ENCODE results near the gene ASRGL1. TPM values are rescaled to one million over a fixed set of nuclear protein-coding genes. Genes with fewer than 3 reads are reported as not detected.

Gene ASRGL1
- total RNA-seq, 1 donor from 2014 or later: 17.0 TPM

DNA sequence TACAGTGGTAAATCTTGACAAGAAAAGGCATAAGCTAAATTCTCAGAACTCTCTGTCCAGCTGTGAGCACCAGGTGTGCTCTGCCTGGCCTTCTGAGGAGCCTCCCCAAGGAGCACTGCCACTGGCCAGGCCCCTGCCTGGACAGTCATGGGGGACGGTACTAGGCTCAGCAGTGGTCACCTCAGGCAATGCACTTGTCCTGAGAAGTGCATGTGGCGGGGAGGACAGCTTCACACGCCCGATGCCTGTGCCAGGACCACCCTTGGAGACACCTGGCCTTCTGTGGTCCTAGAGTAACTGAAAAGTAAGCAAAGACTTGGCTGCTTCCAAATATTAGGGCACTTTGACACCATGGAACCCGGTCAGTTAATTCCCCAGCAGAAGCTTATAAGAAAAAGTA is 53.0 kb downstream of the ASRGL1 start:
- no peak for ATAC-seq
- intact Hi-C loops (cut with DNase I): loop anchor here (10.0 kb wide), 1 partner anchor 155 kb away; the partner anchor contains the start of gene AHNAK
- peak; percentile 34 for DNase-seq (ENCODE audit: low spot score)

DNA sequence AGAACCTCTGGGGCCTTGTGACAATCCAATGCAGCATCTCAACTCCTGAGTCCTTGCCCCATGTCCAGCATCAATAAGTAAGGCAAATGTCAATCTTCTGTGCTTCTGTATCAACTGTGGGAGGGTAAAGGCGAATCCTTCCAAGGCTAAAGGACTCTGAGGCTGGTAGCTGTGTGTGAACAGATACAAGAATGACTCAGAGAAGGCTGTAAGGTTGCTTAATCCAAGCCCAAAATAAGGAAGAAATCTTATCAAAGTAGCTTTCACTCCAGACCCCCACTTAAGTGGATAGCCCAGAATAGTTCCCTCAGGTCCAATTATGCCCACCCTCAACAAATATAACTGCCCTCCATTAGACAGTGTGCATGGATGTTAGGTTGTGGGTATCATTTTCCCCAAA is 53.5 kb downstream of the ASRGL1 start:
- ATAC-seq (no peak), DNase-seq (ENCODE audit: low spot score) (no peak)
- intact Hi-C loops (cut with DNase I): loop anchor here (10.0 kb wide), 1 partner anchor 154 kb away; the partner anchor contains the start of gene AHNAK

DNA sequence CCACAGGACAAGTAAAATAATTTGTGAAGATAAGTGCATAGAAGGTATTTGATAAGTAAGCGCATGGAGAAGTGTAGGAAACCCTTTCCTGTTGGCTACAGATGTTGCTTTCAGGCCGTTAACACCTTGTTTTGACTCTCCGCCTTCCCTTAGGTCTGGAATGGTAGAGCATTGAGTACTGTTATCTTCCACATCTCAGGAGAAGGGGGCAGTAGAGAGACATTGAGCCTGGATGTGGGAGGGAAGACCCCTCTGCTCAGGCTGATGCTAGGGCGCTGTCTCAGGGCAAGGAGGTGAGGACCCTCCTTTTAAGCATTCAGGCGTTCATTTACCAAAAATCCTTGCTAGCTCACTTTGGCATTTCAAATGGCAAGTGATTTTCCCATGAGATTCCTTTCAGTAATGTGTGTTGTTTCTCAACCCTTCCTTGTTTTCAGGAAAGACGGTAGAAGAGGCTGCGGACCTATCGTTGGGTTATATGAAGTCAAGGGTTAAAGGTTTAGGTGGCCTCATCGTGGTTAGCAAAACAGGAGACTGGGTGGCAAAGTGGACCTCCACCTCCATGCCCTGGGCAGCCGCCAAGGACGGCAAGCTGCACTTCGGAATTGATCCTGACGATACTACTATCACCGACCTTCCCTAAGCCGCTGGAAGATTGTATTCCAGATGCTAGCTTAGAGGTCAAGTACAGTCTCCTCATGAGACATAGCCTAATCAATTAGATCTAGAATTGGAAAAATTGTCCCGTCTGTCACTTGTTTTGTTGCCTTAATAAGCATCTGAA is 54.6 kb downstream of the ASRGL1 start:
- intact Hi-C loops (cut with DNase I): loop anchor here (10.0 kb wide), 1 partner anchor 153 kb away; the partner anchor contains the start of gene AHNAK
- no peak for ATAC-seq
- DNase-seq (ENCODE audit: low spot score): peak; percentile 60

DNA sequence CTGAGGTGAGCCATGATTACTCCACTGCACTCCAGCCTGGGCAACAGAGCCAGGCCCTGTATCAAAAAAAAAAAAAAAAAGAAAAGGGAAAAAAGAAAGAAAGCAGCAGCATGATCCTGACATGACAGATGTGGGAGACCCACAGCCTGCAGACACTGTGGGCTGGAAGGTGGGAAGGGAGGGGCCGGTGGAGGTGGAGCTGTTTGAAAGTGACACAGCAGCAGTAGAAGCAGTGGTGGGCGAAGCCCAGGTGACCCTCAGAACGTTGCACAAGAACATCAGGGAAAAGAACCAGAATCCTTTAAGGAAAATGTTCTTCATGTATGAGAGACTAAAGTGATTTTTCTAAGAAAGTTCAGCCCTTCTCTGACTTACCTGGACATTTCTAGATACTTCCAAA is 55.3 kb downstream of the ASRGL1 start:
- peak; percentile 47 for DNase-seq (ENCODE audit: low spot score)
- ATAC-seq: no peak
- intact Hi-C loops (cut with DNase I): loop anchor here (10.0 kb wide), 1 partner anchor 152 kb away; the partner anchor contains the start of gene AHNAK

DNA sequence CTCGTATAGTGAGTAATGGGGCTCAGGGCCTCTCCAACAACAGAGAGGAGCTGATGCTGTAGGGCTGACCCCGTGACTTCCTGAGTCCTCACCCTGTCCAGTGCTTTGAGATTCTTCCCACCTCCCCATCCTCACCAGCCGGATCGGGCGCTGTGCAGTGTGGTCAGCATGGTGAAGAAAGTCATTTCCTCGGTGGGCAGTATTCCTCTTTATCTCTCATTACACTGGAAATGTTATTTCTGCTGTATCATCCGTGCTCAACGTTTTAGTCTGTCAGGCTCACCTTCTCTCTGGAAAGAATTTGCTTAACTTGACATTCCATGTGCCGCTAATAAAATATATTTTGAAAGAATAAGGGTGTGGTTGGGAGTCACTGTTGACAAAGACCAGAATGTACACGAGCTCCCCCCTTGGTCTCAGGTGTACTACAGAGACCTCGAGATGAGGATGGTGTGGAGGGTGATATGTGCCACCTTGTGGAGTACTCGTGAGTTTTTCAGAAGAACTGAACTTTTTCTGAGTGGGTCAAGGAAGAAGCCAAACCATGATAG is 55.9 kb downstream of the ASRGL1 start:
- ATAC-seq: no peak
- intact Hi-C loops (cut with DNase I): loop anchor here (10.0 kb wide), 1 partner anchor 152 kb away; the partner anchor contains the start of gene AHNAK
- peak; percentile 50 for DNase-seq (ENCODE audit: low spot score)

DNA sequence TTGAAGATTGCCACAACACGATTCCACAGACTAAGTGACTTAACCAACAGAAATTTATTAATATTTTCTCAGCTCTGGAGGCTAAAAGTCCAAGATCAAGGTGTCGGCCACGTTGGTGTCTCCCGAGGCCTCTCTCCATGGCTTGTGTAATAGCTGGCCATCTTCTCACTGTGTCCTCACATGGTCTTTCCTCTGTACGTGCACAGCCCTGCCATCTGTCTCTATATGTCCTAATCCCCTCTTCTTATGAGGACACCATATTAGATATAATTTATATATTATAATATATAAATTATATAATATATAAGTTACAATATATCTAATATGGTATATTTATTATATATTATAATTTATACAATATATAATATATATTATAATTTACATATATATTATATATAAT is 56.5 kb downstream of the ASRGL1 start:
- intact Hi-C loops (cut with DNase I): loop anchor here (10.0 kb wide), 1 partner anchor 151 kb away; the partner anchor contains the start of gene AHNAK
- peak; percentile 36 for DNase-seq (ENCODE audit: low spot score)
- ATAC-seq: no peak

DNA sequence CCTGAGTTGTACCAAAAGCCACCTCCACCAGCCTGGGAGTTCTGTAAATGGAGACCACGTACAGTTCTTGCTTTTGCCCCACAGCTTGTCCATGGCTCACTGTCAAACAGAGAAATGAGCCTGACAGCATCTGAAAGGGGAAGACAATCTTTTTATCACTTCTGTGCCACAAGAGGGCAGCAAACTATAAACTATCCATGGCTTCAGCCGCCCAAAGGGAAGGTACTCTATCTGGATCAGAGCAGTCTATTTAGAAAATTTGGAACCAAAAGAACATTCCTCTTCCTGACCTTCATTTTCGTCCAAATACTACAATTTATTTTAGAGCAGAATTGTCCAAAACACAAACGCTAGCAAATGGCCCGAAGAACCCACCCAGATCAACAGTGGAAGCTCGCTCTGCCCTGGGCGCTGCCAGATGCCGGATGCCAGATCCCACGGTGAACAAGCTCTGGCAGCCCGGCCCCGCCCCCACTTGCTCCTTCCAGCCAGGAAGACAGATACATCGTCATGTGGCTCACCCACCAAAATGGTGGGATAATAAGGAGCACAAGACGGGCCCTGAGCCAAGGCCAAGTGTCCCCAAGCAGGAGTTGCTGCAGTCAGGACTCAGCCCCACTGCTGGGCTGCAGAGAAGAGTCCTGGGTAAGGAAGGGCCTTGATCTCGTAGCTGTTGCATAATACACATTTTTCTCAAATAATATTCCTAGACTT is 57.7 kb downstream of the ASRGL1 start:
- peak; percentile 89 for DNase-seq (ENCODE audit: low spot score)
- peak; percentile 84 for ATAC-seq
- intact Hi-C loops (cut with DNase I): loop anchor here (10.0 kb wide), 1 partner anchor 150 kb away; the partner anchor contains the start of gene AHNAK

DNA sequence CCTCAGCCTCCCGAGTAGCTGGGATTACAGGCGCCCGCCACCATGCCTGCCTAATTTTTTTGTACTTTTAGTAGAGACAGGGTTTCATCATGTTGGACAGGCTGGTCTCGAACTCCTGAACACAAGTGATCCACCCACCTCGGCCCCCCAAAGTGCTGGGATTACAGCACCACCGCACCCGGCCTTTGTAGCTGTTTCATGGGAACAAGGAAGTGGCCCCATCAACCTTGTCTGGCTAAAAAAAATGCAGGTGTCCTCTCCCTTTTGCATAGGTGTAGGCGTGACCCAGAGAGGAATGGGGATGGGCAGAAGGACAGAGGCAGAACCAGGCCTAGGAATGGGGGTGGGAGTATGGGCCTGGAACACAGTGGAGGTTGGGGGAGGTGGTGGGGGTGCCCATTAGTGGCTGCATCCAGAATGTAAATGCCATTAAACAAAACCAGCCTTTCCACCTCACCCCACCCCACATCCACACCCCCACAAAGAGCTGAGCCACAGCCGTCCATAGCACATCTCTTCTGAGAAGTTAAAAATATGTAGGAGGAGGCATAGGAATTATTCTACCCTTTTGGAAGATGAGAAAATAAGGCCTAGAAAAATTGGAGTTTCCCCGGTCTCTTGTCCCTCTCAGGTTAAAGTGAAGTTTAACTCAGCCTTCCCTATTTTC is 58.8 kb downstream of the ASRGL1 start:
- ATAC-seq: no peak
- intact Hi-C loops (cut with DNase I): loop anchor here (10.0 kb wide), 1 partner anchor 149 kb away; the partner anchor contains the start of gene AHNAK
- peak; percentile 57 for DNase-seq (ENCODE audit: low spot score)

DNA sequence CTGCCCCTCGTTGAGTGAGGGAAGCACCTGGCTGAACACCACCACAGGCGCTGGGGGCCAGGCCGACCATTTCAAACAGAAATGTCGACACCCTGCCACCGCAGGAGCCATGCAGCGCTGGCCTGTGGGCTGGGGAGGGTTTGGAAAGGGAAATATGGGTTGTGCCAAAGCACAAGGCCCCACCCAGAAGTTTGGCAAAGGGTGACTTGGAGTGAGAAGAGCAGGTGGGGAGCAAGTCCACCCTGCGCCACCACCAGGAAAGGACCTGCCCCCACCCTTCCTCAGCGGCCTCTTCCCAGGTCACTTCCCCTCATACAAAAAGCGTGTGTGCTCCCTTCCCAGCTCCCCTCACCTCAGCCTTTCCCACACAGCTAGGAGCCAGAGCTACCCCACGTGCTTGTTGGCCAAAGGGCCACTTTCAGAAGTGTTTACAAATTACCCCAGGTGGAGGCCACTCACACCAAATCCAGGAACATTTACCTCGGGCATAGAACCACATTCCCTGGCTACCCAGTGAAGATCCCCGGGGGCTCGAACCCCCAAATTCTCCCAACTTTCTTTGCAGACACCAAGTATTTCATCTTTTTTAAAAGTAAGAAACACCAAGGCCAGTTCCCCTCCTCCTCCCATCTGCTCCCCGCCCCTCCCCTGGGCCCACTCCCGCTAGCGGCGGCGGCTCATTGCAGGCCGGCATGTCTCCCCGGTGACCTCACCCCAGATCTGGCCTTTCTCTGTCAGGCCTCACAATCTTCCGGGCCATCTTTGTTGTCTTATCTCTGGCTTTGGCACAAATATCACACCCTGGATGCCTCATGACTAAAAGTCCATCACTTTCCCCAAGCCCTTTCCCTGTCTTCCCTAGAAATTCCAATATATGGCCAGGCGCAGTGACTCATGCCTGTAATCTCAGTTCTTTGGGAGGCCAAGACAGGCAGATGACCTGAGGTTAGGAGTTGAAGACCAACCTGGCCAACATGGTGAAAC is 61.1 kb downstream of the ASRGL1 start:
- peak; percentile 65 for DNase-seq (ENCODE audit: low spot score)
- no peak for ATAC-seq
- intact Hi-C loops (cut with DNase I): loop anchor here (10.0 kb wide), 1 partner anchor 146 kb away; the partner anchor contains the start of gene AHNAK

DNA sequence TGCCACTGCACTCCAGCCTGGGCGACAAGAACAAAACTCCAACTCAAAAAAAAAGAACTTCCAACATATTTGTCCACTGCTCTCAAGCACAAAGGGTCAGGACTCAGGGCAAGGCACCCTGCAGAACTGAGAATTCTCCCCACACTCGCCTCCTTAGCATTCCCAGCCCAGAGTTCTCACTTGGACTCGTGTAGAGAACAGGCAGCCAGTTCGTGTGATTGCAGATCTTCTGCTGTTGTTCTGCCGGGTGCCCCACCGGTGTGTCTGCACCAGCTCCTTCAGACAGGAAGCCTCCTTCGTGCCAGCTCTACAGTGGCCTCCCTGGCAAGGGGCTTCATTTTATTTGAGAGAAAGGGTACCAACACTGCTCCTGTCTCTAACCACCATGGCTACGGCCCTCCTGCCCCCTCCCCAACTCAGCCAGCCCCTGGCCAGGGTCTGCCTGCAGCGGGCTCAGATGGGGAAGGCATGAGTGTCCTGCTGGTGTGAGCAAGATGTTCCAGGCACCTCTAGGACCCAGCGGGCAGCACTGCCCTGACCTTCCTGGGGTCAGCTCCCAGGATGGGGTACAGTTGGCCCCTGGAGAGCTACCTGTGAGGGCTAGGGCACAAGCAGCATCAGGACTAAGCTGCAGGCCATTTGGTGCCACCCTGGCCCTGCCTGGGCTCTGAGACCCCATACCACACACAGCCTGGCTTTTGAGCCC is 62.1 kb downstream of the ASRGL1 start:
- peak; percentile 56 for DNase-seq (ENCODE audit: low spot score)
- intact Hi-C loops (cut with DNase I): loop anchor here (10.0 kb wide), 1 partner anchor 145 kb away; the partner anchor contains the start of gene AHNAK
- ATAC-seq: peak; percentile 16

DNA sequence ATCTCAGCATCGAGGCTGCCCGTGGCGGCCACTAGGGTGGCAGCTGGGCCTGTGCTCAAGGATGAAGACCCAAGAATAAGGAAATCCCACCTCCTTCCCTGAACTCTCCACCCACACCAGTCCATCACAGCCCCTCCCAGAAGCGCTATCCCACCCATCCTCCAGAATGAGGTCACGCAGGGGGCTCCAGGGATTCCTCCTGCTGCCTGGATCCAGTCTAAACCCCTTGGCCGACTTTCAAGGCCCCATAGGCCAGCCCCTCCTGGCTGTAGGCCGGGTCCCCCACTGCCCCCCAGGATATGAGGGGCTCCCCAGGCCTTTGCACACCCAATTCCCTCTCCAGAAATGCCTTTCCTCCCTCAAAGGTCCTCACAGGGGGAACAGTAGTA is 62.6 kb downstream of the ASRGL1 start:
- DNase-seq (ENCODE audit: low spot score) (peak; percentile 72), ATAC-seq (peak; percentile 3)

DNA sequence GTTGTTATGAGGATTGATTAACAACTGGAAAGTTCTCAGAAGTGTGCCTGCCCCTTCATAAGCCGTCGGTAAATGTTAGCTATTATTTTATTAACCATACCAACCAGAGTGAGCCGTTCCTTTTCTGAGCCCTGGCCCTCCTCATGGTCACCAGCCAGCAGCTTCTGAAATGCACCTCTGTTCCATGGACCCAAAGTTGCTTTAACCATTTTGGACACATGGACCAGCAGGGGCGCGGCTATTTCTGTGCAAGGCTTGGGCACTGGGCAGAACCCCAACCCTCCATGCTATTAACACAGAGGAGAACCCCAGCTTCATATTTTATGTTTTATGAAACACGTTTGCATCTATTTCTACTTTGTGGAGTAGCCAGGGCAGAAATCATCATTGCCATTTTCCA is 63.0 kb downstream of the ASRGL1 start:
- ATAC-seq: no peak
- intact Hi-C loops (cut with DNase I): no loop called here
- DNase-seq (ENCODE audit: low spot score): peak; percentile 52

More for the DNA sequence above, 62.6 kb downstream of the ASRGL1 start:
- intact Hi-C loops (cut with DNase I): loop anchor here (10.0 kb wide), 1 partner anchor 145 kb away; the partner anchor contains the start of gene AHNAK

DNA sequence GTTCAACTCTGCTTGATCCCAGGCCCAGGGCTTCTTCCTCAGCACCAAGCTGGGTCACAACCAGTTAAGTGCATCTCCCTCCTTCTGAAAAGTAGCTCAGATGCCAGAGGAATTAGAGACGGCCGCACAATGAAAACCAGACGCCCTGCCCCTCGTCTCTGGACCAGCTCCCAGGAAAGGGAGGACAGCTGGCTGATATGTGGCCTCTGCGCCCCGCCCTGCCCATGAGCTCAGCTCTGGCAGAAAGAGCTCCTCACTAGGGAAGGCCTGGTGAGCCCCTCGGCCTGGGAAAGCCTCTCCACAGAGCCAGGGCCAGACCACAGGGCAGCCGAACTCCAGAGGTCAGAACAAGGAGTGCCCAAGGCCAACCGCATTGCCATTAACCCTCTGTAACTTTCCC is 63.5 kb downstream of the ASRGL1 start:
- intact Hi-C loops (cut with DNase I): no loop called here
- peak; percentile 70 for ATAC-seq
- DNase-seq (ENCODE audit: low spot score): peak; percentile 87

DNA sequence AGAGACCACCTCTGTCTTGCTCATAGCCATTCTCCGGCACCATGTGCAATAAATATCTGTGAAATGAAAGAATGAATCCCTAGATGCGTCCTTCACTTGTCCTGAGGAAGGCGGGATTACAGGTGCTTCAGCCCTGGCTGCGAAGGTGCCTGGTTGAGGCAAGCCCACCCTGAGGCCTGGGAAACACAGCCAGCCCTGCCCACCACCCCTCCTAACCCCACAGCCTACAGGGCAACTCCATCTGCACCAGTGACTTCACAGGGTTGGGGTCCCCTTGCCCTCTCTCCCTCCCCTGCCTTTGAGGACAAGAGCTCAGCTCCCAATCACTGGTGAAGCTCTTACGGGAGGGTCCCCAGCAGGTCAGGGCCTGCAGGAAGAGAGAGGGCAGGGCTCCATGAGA is 64.1 kb downstream of the ASRGL1 start:
- DNase-seq (ENCODE audit: low spot score) (peak; percentile 52), ATAC-seq (no peak)
- intact Hi-C loops (cut with DNase I): no loop called here

DNA sequence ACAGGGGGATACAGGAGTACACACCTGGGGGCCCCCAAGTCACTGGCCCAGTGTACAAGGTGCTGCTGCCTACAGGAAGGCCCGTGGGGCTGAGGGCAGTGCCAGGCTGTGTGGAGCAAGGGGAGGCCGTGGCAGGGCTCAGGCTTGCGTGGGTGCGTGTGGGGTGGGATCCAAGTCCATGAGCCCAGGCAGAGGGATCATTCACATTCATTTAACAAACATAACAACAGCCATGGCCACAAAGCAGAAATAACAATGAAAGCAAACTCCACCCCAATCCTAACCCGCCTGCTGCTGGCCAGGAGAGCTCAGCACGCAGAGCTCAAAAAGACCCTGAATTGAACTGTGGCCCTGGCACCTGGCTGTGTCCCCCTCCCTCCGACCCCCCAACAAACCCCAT is 64.6 kb downstream of the ASRGL1 start:
- DNase-seq (ENCODE audit: low spot score) (no peak), ATAC-seq (peak; percentile 22)
- intact Hi-C loops (cut with DNase I): no loop called here

DNA sequence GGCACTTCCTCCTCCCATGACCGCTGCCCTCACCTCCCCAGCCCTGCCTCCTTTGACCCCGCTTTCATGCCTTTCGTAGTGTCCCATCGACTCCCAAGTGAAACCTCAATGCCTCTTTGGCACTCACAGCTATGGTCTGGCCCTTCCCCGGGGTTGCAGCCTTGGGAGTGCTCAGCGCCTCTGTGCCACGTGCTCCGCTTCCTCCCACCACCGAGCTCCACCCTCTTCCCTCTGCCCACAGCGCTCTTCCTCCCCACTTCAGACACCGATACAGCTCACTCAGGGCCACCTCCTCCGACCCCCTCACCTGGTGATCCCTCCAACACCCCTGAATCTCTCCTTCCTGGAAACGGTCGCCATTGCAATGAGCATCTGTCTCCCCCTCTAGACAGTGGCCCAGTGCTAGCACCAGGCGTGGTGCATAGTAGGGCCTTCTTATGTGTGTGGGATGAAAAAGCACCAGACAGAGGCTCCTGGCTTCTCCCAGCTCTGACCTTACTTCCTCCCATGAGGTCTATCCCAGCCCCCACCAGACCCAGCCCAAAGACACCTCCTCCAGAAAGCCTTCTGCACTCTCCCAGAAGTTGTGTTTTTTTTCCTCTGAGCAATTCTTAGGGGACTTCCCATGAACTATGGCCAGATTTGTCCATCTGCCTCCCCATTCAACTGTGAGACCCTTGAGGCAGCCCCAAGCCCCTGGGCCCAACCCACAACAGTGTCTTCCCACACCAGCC is 65.1 kb downstream of the ASRGL1 start:
- peak; percentile 86 for ATAC-seq
- intact Hi-C loops (cut with DNase I): no loop called here

More for the DNA sequence above, 65.1 kb downstream of the ASRGL1 start:
- DNase-seq (ENCODE audit: low spot score): peak; percentile 81

Data from sciatic nerve (tissue), 2 donors.